ENCODE measurements around the gene LRRC4C.

GRCh38 chr11:41459465-41460401 is at the start of gene LRRC4C:
- TF ChIP-seq CTCF (IDR thresholded peaks at IDR 0.05) (no peak), POLR2A (IDR thresholded peaks at IDR 0.05) (no peak)

All from Peyer's patch (tissue), 4 donors.